ENCODE results near the gene AIRE.

The AIRE gene

DNA sequence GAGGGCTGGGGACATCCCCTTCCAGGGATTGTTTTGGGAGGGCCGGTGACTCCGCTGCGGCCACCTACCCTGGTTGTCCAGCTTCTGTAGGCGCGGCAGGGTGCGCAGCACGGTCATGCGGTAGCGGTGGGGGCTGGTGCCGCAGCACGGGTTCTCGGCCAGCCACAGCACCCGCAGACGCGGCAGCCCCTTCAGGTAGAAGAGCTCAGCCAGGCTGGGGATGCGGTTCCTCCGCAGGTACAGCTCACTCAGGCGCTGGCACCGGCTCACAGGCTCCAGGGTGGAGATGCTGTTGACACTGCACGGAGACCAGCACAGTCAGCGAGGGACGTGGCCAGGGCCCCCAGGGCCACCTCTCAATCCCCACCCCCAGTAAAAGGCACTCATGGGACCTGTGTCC is 47.3 kb downstream of the AIRE start:
- no peak for DNase-seq (ENCODE audit: low spot score)
- TF ChIP-seq, protein P1, sequence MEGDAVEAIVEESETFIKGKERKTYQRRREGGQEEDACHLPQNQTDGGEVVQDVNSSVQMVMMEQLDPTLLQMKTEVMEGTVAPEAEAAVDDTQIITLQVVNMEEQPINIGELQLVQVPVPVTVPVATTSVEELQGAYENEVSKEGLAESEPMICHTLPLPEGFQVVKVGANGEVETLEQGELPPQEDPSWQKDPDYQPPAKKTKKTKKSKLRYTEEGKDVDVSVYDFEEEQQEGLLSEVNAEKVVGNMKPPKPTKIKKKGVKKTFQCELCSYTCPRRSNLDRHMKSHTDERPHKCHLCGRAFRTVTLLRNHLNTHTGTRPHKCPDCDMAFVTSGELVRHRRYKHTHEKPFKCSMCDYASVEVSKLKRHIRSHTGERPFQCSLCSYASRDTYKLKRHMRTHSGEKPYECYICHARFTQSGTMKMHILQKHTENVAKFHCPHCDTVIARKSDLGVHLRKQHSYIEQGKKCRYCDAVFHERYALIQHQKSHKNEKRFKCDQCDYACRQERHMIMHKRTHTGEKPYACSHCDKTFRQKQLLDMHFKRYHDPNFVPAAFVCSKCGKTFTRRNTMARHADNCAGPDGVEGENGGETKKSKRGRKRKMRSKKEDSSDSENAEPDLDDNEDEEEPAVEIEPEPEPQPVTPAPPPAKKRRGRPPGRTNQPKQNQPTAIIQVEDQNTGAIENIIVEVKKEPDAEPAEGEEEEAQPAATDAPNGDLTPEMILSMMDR (IDR thresholded peaks at IDR 0.05; ENCODE audit: borderline replicate concordance, control extremely low read depth, extremely low read depth, insufficient read depth, missing control alignments): no peak
- in situ Hi-C loops (cut with MboI; ENCODE audit: low sequenced_read_pairs, unreplicated experiment): no loop called here

- in situ Hi-C loops (cut with MboI; ENCODE audit: low sequenced_read_pairs, unreplicated experiment): no loop called here
- TF ChIP-seq, protein P1 (IDR thresholded peaks at IDR 0.05; ENCODE audit: borderline replicate concordance, control extremely low read depth, extremely low read depth, insufficient read depth, missing control alignments): no peak
- no peak for DNase-seq (ENCODE audit: low spot score)
Measured at GRCh38 chr21:44333509-44334328, 48.0 kb downstream of the AIRE start.

DNA sequence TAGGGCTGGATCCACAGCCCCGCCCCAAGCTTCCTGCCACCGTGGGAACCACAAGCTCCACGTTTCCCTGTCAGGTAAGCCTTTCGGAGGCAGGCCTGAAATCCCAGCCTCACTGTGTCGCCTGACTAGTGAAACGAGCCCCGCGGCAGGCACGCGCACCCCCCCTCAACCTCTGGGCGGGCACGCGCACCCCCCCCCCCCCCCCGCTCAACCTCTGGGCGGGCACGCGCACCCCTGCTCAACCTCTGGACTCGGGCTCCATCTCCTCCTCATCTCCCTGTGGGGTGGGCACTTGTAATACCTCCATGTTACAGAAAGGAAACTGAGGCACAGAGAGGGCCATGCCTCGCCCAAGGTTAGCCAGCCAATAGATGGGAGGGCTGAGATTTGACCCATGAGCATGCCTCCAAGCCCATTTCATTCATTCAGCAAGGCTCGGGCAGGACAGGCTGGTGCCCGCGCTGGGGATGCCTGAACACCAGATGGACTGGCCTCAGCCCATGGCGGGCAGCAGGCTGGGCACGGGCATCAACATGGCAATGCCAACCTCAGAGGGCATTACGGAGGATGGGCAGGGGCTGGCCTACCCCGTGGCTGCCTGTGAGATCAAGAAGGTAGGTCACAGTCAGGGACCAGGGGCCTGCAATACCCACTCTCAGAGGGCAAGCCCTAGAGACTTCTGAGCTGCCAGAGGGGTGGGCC is 48.8 kb downstream of the AIRE start:
- TF ChIP-seq, protein P1 (IDR thresholded peaks at IDR 0.05; ENCODE audit: borderline replicate concordance, control extremely low read depth, extremely low read depth, insufficient read depth, missing control alignments): no peak
- in situ Hi-C loops (cut with MboI; ENCODE audit: low sequenced_read_pairs, unreplicated experiment): no loop called here

DNA sequence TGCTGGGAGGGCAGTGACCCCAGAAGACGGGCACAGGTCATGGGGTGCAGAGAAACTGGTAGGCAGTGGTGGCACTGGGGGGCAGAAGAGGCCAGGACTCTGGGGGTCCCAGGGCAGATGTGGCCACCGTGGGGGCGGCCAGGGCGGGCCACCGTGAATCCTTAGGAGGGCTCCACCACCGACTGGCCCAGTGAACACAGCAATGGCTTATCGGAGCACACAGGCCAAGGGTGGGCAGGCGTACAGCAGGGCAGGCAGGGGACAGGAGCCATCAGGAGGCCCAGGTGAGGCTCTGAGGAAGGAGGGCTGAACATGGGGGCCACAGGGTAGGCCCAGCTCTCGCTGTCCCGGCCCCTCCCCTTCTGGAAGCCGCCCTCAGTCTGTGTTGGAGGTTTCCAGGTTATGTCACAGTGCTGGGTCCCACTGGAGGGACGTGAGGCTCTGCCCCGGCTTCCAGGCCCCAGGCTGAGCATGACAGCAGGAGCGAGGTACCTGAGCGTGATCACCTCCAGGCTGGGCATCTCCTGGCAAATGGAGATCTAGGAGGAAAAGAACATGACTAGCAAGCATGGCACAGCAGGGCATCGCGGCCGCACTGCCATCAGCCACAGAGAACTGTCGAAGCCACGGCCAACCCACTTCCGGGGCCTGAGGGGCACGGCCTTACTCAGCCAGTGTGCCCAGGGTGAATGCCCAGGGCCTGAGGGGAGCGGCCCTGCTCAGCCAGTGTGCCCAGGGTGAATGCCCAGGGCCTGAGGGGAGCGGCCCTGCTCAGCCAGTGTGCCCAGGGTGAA is 49.8 kb downstream of the AIRE start:
- no peak for DNase-seq (ENCODE audit: low spot score)
- in situ Hi-C loops (cut with MboI; ENCODE audit: low sequenced_read_pairs, unreplicated experiment): no loop called here
- TF ChIP-seq, protein P1 (IDR thresholded peaks at IDR 0.05; ENCODE audit: borderline replicate concordance, control extremely low read depth, extremely low read depth, insufficient read depth, missing control alignments): no peak

More for the DNA sequence above, 48.8 kb downstream of the AIRE start:
- DNase-seq (ENCODE audit: low spot score): no peak

DNA sequence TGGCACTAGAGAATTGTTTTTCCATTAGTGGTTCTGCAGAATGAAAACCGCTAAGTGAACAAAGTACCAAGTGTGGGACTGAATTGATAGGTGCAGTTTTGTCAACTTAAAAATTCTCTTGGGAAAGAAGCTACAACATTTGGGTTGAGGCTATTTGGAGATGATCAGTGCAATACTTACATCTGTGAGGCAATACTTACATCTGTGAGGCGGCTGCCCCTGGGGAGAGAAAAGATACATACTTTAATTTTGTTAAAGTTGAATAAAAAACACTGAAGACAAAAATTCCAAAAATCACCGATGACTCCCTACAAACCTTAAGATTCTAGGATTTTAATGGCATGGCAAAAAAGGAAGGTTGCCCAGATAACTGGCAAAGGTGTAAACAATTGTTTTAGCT is 51.8 kb downstream of the AIRE start:
- in situ Hi-C loops (cut with MboI; ENCODE audit: low sequenced_read_pairs, unreplicated experiment): no loop called here
- TF ChIP-seq, protein P1 (IDR thresholded peaks at IDR 0.05; ENCODE audit: borderline replicate concordance, control extremely low read depth, extremely low read depth, insufficient read depth, missing control alignments): no peak
- DNase-seq (ENCODE audit: low spot score): no peak

Measured in GM13976 (cell line).